ENCODE results near the gene KRT4. TPM values are rescaled to one million over a fixed set of nuclear protein-coding genes. Genes with fewer than 3 reads are reported as not detected.

The KRT4 gene
- total RNA-seq, 1 donor from 2014 or later, result 1,276 TPM

DNA sequence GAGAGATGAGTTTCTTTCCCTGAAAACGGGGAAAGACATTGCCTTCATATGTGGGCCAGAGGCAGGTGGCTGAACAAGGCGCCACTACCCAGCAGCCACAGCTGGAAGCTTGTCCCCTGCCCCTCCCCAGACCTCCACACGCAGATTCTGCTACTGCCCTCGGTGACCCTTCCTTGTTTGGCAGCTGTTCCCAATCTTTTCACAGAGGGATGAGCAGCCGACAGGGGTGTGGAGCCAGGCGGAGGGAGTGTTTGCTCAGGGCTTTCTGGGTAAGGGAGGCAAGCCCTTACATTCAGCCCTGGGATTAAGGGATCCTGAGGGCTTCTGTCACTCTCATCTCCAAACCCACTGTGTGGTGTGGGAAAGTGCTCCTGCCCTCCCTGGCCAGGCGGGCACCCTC, 4.5 kb upstream of the KRT4 start:
- Mint-ChIP-seq H3K27me3 (peaks cover 37% of the 10 kb centered on the region), H3K27ac (peak overlapping the region; percentile 41), H3K4me3 (no peak overlapping the region), H3K36me3 (peaks cover 3% of the 10 kb centered on the region), H3K4me1 (ENCODE audit: unreplicated experiment) (peaks cover 15% of the 10 kb centered on the region), H3K9me3 (no peaks in the 10 kb centered on the region)
- TF ChIP-seq CTCF (conservative IDR thresholded peaks at IDR 0.05), result no peak
- no peak for DNase-seq (ENCODE audit: extremely low spot score, unreplicated experiment)

DNA sequence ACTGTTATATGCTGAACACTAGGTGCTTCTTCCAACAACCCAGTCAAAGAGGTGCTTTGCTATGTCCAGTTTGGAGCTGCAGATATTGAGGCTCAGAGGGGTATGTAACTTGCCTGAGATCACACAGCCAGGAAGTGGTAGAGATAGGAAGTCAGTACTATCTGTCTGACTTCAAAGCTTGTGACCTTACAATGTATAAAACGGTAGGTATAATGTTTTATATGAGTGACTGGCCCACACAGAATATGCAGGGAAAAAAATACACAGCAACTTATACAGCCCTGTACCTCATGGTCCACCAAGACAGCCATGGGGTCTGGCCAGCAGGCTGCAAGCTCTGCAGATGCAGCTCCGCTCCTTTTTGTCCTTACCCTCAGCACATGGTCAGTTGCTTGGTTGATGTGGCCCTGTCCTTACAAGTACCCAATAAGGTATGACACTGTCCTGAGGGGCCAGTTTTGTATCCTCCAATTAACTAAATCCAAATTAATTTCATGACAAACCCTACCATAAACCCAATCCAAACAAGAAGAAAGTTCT, 3.9 kb upstream of the KRT4 start:
- no peak overlapping the region for H3K27ac Mint-ChIP-seq
- no peak overlapping the region for H3K4me3 Mint-ChIP-seq
- no peak for TF ChIP-seq CTCF (conservative IDR thresholded peaks at IDR 0.05)
- H3K9me3 Mint-ChIP-seq, result no peaks in the 10 kb centered on the region
- H3K27me3 Mint-ChIP-seq, result peaks cover 33% of the 10 kb centered on the region
- no peak for DNase-seq (ENCODE audit: extremely low spot score, unreplicated experiment)
- peaks cover 3% of the 10 kb centered on the region for H3K36me3 Mint-ChIP-seq
- peaks cover 15% of the 10 kb centered on the region for H3K4me1 Mint-ChIP-seq (ENCODE audit: unreplicated experiment)

DNA sequence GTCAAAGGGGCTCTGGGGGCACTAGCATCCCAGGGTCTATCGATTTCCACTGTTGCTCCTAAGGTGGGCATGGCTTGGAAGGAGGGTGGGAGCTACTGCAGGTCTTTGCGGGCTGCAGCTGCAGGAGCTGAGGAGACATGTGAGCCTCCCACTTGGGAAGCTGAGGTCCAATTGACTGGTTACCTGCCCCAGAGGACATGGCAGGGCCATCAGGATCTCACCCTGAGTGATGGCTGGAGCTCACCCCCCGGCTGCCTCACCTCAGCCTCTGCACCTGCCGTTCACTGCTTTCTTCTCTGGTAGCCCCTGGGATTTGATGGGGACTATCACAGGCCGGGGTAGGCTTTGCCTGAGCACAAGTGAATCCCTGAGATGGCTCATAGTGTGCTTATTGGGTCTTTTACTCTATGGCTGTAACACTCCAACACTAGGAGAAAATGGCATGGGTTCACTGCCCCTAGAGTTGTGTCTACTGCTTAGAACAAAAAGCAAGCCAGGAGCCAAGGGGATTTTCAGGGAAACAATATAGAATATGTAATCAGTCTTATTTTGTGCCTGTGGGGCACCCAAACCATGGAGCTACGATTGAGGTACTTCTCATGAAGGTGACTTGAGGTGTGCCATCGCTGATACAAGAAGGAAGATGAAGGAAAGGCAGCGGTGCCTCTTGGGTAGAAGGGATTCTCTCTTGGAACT, 3.2 kb upstream of the KRT4 start:
- Mint-ChIP-seq H3K4me1 (ENCODE audit: unreplicated experiment) (peaks cover 15% of the 10 kb centered on the region), H3K9me3 (no peaks in the 10 kb centered on the region), H3K27ac (no peak overlapping the region), H3K36me3 (peaks cover 8% of the 10 kb centered on the region), H3K27me3 (peaks cover 39% of the 10 kb centered on the region), H3K4me3 (no peak overlapping the region)
- no peak for TF ChIP-seq CTCF (conservative IDR thresholded peaks at IDR 0.05)
- DNase-seq (ENCODE audit: extremely low spot score, unreplicated experiment), result no peak

GRCh38 chr12:52815676-52816588, 2.0 kb upstream of the KRT4 start:
- DNase-seq (ENCODE audit: extremely low spot score, unreplicated experiment), result no peak
- Mint-ChIP-seq H3K27ac (peak overlapping the region; percentile 98), H3K36me3 (peaks cover 11% of the 10 kb centered on the region), H3K27me3 (peaks cover 39% of the 10 kb centered on the region), H3K4me3 (no peak overlapping the region), H3K9me3 (no peaks in the 10 kb centered on the region), H3K4me1 (ENCODE audit: unreplicated experiment) (peaks cover 11% of the 10 kb centered on the region)
- TF ChIP-seq CTCF (conservative IDR thresholded peaks at IDR 0.05), result no peak

GRCh38 chr12:52815161-52815560, 1.2 kb upstream of the KRT4 start:
- peak overlapping the region; percentile 98 for H3K27ac Mint-ChIP-seq
- H3K27me3 Mint-ChIP-seq, result peaks cover 33% of the 10 kb centered on the region
- no peak for TF ChIP-seq CTCF (conservative IDR thresholded peaks at IDR 0.05)
- DNase-seq (ENCODE audit: extremely low spot score, unreplicated experiment), result no peak
- H3K9me3 Mint-ChIP-seq, result no peaks in the 10 kb centered on the region
- no peak overlapping the region for H3K4me3 Mint-ChIP-seq
- H3K4me1 Mint-ChIP-seq (ENCODE audit: unreplicated experiment), result peaks cover 5% of the 10 kb centered on the region
- peaks cover 11% of the 10 kb centered on the region for H3K36me3 Mint-ChIP-seq
